ENCODE data around the gene JAM3.

- TF ChIP-seq CTCF (IDR thresholded peaks at IDR 0.05): no peak
- no peak for TF ChIP-seq EZH2 (IDR thresholded peaks at IDR 0.05; ENCODE audit: borderline replicate concordance, insufficient read depth, low read depth, low read length, poor library complexity, severe bottlenecking)
Observed at GRCh38 chr11:134138376-134138775, 69.5 kb downstream of the JAM3 start.

Data from B cell (primary cell).